NCI-H82 treated with DMSO at 0.1 percent for 48 hours (cell line): ENCODE measurements around the gene HTD2.
"Not testable (repeated sequence)": the region's sequence is repeated elsewhere in the genome, so short reads cannot be mapped to it uniquely, and the experiment has no call there.

Experiments
- DNase-seq: peaks from one replicate; lab custom pipeline; 2025; ENCODE audit not compliant: unreplicated experiment; lab: John Stamatoyannopoulos, UW

The HTD2 gene

GRCh38 chr3:58331593-58332152 is 25.4 kb downstream of the HTD2 start:
- DNase-seq, result no peak

- no peak for DNase-seq
Observed at GRCh38 chr3:58332575-58333188, 26.4 kb downstream of the HTD2 start, which contains the start of gene PXK. TSS of gene PXK (plus strand) at chr3:58332892. CDS start at chr3:58332989, 97 bp downstream.

DNA sequence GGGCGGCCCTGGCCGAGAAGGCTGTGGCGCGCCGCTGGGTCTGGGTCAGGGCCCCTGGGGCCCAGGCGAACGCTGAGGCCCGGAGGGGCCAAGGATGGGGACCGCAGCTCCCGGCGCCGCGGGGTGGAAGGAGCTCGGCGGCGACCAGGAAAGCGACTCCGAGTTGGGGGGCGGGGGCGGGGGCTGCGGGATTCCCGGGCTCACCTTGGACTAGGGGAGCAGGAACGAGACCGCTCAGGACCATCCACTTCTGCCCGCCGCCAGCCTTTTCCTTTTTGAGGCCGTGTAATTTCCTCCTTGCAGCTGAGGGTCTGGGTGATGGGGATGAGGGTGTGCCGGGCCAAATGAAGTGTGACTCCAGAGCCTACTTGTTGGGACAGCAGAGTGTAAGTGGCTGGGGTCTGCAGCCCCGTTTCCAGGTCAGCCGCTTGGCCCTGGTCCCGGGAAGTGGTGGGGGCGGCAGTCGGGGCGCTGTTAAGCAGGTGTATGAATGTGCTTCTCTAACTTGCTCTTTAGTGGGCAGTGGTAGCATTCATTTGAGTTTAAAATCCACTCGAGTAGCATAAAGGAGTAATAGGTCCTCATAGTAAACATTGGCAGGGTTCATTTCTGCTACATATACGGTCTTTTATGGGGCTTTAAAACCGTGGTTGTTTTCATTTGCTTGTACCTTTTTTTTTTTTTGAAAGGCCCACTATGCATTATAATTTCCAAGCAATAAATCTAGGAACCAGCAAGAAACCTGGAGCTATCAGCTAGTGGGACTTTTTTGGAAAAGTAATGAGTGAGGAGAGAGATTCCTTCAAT is 27.1 kb downstream of the HTD2 start:
- DNase-seq, result no peak

DNA sequence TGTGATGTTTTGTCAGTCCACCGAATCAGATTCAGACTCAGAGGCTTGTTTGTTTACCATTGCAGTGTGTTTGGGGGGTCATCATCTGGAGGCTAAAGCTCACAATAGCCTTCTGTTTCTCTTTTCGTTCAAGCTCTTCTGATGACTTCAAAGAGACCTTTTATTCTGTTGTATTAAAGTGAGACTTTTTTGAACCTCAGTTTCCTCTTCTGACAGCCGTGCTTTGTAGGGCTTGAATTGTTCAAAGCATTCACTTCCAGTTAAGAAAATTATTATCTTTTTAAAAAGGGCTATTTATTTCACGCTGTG is 27.6 kb downstream of the HTD2 start:
- no peak for DNase-seq

GRCh38 chr3:58334506-58334884 is 28.2 kb downstream of the HTD2 start:
- DNase-seq, result no peak

GRCh38 chr3:58335652-58335947 is 29.3 kb downstream of the HTD2 start:
- DNase-seq, result no peak

GRCh38 chr3:58336135-58336882 is 30.0 kb downstream of the HTD2 start:
- no peak for DNase-seq

- no peak for DNase-seq
Observed at GRCh38 chr3:58337190-58337589, 30.9 kb downstream of the HTD2 start.

DNA sequence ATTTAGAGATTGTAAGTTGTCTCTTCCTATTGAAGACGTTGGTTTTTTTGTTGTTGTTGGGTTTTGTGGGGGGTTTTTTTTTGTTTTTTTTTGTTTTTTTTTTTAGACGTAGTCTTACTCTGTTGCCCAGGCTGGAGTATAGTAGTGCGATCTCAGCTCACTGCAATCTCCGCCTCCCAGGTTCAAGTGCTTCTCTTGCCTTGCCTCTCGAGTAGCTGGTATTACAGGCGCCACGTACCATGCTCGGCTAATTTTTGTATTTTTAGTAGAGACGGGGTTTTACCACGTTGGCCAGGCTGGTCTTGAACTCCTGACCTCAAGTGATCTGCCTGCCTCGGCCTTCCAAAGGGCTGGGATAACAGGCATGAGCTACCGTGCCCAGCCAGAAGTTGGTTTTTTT is 32.8 kb downstream of the HTD2 start:
- not testable (repeated sequence) for DNase-seq

GRCh38 chr3:58340594-58341244 is 34.4 kb downstream of the HTD2 start:
- no peak for DNase-seq

GRCh38 chr3:58341376-58341775 is 35.1 kb downstream of the HTD2 start:
- DNase-seq, result no peak

GRCh38 chr3:58342676-58343075 is 36.4 kb downstream of the HTD2 start:
- DNase-seq, result no peak

DNA sequence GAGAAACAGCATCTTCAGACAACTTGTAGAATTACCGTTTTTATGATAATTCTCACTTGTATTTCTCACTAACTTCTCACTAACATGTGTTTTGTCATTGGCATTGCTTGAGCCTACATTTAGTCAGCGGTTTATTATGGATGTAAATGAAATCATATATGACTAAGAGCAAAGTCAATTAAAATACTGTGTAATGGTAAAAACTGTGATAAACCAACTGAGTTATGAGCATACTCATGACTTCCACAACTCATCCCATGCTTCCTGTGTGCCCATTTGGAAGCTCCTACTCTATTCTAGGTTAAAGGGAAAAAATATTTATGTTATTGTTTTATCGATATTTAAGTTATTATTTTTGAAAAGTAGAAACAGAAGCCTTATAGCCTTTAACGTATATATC is 39.1 kb downstream of the HTD2 start:
- no peak for DNase-seq

GRCh38 chr3:58346368-58346767 is 40.0 kb downstream of the HTD2 start:
- DNase-seq, result no peak

- no peak for DNase-seq
Observed at GRCh38 chr3:58347984-58348383, 41.7 kb downstream of the HTD2 start.

DNA sequence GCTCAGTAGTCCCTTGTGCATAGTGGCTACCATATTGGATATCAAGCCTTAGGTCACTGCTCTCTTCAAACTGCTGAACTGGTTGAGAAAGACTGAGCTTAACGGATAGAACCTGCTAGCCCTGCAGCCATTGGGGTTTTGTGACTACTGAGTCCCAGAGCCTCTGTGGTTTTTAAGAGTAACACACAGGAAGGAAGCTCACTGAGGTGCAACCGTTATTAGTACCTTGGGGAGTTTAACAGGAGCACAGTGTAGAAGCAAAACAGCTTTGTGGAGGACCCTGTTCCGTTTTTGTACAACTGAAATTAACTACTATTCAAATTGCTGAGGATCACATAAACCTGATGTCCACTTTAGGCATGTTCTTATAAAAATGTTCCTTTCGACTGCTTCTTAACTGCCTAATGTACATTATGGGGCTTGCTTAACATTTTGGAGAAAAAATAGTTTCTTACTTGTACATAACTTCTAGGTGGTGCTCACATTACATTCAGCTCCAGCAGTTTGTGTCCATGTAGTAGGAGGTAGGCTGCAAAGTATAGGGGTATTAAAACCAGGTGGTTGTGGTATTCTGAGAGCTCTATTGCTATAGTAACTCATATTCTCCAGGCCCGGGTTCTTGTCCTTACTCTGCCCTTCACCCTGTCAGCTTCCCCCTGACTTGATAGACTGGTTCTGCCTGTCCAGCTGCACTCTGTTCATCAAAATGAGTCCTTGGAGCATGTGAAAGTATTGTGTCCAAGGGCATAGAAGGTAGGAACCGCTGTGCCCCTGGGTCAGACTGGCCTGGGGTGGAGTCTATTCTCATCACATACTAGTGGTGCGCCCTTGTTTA is 43.7 kb downstream of the HTD2 start:
- DNase-seq, result no peak

DNA sequence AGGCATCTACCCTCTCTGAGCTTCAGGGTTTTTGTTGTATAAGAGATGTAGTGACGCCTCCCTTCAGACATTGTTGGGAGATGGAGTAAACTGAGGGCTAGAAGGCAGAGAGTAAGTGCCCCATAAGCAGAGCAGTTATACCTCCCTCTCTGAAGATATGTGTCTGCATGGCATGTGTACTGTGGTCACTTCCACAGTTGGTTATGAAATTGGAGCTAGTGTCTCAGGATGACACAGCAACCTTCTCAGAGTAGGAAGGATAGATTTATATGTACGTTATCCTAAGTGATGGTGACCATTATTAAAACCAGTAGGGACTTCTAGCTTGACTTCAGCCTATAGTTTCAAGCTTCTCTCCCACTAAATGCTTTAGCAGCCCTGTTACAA is 44.3 kb downstream of the HTD2 start:
- no peak for DNase-seq

GRCh38 chr3:58351920-58352319 is 45.6 kb downstream of the HTD2 start:
- no peak for DNase-seq

- no peak for DNase-seq
Observed at GRCh38 chr3:58352626-58353025, 46.3 kb downstream of the HTD2 start.

DNA sequence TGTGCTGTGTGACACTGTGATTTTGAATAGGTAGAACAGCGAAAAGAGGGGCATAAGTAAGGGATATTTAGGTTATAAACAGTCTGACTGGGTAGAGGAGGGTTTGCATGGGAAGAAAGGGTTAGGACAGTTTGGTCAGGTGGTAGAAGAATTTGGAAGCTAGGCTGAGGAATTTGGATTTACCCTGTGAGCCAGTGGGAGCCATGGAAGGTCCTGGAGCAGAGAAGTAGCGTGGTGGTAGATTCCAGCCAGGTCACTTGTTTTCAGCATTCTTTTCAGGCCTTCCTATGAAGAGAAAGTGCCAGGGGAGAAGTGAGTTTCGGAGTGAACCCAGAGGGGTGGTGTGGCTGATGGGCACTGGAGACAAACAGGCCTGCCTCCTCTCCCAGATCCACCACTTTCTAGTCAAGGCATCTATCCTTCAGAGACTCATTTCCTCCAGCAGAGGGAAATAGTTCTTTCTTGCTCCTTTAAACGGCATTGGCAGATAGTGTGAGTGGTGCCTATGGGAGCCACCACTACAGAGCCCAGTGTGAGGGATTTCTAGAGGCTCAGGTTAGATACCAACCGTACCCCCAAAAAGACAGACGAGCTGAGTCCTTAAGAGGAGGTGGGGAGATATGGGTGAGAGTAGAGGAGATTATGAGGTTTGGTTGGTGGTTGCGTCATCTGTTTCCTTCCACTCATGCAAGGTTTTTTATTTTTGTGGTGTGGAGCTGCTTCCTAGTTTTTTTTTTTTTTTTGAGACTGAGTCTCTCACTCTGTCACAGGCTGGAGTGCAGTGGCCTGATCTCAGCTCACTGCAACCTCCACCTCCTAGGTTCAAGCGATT is 47.6 kb downstream of the HTD2 start:
- no peak for DNase-seq
